Fibroblast of lung (primary cell): Measurements from ENCODE around the gene LILRA6. TPM values are rescaled to one million over a fixed set of nuclear protein-coding genes. Genes with fewer than 3 reads are reported as not detected.
"Not testable (repeated sequence)": the region's sequence is repeated elsewhere in the genome, so short reads cannot be mapped to it uniquely, and the experiment has no call there.

Source experiments
- DNase-seq, 2 donors: peaks; one replicate each; pipeline versions ENCODE4 v3.0.0 to v3.0.0-alpha.2; 2010; ENCODE audit warnings: low read depth in 2 of 2
- H2AFZ ChIP-seq: 2 replicates; pipeline ENCODE4 v1.5.1; 2012; ENCODE audit warnings: low read length, control low read depth, inconsistent platforms
- H3K27ac ChIP-seq: 2 replicates; pipeline ENCODE4 v1.5.1; 2011; ENCODE audit warnings: low read length, control low read depth; ENCODE audit not compliant: insufficient read depth
- H3K27me3 ChIP-seq: 2 replicates; pipeline ENCODE4 v1.5.1; 2011; ENCODE audit warnings: mild to moderate bottlenecking, low read length; ENCODE audit not compliant: control insufficient read depth, insufficient read depth
- H3K36me3 ChIP-seq: 2 replicates; pipeline ENCODE4 v1.5.1; 2011; ENCODE audit warnings: low read length; ENCODE audit not compliant: control insufficient read depth, insufficient read depth
- H3K4me1 ChIP-seq: 2 replicates; pipeline ENCODE4 v1.5.1; 2011; ENCODE audit warnings: low read length; ENCODE audit not compliant: control insufficient read depth, insufficient read depth; ENCODE audit errors: extremely low read depth
- H3K4me2 ChIP-seq: 2 replicates; pipeline ENCODE4 v1.5.1; 2011; ENCODE audit warnings: low read length, control low read depth; ENCODE audit not compliant: insufficient read depth; ENCODE audit errors: extremely low read depth
- H3K4me3 ChIP-seq, 4 experiments: fragments of 200-600 bp in 1 of 4; sonication (generic) in 1 of 4; replicated peaks in 1 of 4; 2 replicates each; pipeline ENCODE4 v1.5.1; 2011 to 2016; ENCODE audit warnings: low read length in 4 of 4, low read depth in 3 of 4, mild to moderate bottlenecking in 3 of 4, control low read depth in 2 of 4, inconsistent platforms in 1 of 4, mixed read lengths in 1 of 4; ENCODE audit not compliant: insufficient read depth in 1 of 4; ENCODE audit errors: control extremely low read depth in 1 of 4
- H3K79me2 ChIP-seq: 2 replicates; pipeline ENCODE4 v1.5.1; 2012; ENCODE audit warnings: mild to moderate bottlenecking, low read length, inconsistent platforms; ENCODE audit not compliant: control insufficient read depth, insufficient read depth
- H3K9ac ChIP-seq: 2 replicates; pipeline ENCODE4 v1.5.1; 2011; ENCODE audit warnings: mild to moderate bottlenecking, low read length, control low read depth; ENCODE audit not compliant: insufficient read depth
- H3K9me3 ChIP-seq: 2 replicates; pipeline ENCODE4 v1.5.1; 2012; ENCODE audit warnings: low read depth, low read length; ENCODE audit not compliant: control insufficient read depth, insufficient read depth
- H4K20me1 ChIP-seq: 2 replicates; pipeline ENCODE4 v1.5.1; 2011; ENCODE audit warnings: low read length; ENCODE audit not compliant: control insufficient read depth, insufficient read depth; ENCODE audit errors: extremely low read depth
- EZH2 ChIP-seq: IDR thresholded peaks from 2 replicates; pipeline ENCODE4 v1.5.1; 2012; ENCODE audit warnings: low read length, control low read depth, mild to moderate bottlenecking; ENCODE audit errors: missing control alignments
- polyA plus RNA-seq, 2 donors: library from polyadenylated mRNA; depleted of rRNA in 1 of 2; stranded (reverse) in 1 of 2; unstranded in 1 of 2; fragments of >200 nt; gene quantifications; 2 replicates each; pipeline ENCODE4 v1.2.1, GENCODE V29; 2011 to 2012; ENCODE audit warnings: missing spikeins in 1 of 2
- total RNA-seq: library from RNA; depleted of rRNA; stranded (reverse); fragments of >200 nt; gene quantifications from 2 replicates; pipeline ENCODE4 v1.2.1, GENCODE V29; 2014
- TF ChIP-seq, protein P1 (sequence below), 2 donors: IDR thresholded peaks in 1 of 2; conservative IDR thresholded peaks in 1 of 2; 1 replicate in 1 of 2; 2 replicates in 1 of 2; pipeline ENCODE4 v1.5.1; 2011 to 2012; ENCODE audit warnings: low read length in 2 of 2, control low read depth in 1 of 2, inconsistent platforms in 1 of 2, low read depth in 1 of 2, mild to moderate bottlenecking in 1 of 2

The LILRA6 gene
- total and polyA plus RNA-seq, 2 donors (not counting 1 experiment from before 2014, with no cell fraction given) = not detected

DNA sequence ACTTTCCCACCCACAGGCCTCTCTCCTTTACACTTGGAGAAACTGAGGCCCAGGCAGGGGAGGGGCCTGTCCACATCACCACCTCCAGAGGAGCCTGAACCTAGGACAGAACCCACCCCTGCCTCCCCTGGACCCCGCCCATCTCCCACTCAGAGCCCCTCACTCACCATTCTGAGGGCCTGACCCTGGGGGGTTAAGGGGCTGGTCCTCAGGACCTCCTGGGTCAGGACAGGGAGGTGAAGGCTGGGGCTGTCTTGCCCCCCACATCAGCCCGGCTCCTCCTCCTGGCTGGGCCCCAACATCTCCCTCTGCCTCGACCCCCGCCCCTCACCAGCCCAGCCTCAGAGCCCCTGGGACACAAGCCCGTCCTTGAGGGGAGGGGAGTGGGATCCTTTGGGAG lies 22.9 kb downstream of the LILRA6 start:
- not testable (repeated sequence) for H3K79me2 ChIP-seq, H3K9ac ChIP-seq, H3K4me3 ChIP-seq, H2AFZ ChIP-seq, H3K27me3 ChIP-seq, H3K4me1 ChIP-seq, H3K9me3 ChIP-seq, H4K20me1 ChIP-seq, H3K4me2 ChIP-seq, H3K27ac ChIP-seq, H3K36me3 ChIP-seq, DNase-seq

DNA sequence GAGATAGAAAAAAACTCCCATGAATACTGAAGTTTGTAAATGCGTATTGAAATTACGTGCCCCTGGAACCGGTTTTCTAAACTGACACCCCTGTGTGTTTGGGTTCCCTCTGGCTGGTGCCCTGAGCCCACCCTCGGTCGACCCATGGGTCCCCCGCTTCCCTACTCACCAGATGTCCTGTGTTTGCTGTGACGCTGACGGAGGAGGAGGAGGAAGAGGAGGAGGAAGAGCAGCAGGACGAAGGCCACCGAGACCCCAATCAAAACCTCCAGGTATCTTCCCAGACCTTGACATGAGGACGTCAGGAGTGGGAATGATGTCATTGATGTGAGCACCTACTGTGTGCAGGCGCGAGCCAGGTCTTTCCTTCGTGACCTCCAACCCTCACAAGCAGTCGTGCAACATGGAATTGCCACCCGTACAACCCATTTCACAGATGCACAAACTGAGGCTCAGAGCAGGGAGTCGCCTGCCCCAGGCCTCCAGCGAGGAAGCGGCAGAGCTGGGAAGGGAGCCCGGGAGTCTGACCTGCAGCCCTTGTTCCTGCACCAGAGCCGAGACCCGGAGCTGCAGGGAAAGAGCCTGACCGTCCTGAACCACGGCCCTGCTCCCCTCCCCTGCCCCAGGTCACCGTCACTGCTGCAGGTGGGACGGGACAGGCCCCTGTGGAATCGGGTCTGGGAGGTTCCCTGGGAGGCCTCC lies 23.5 kb downstream of the LILRA6 start:
- Histone ChIP-seq H4K20me1 (no peaks in the 10 kb centered on the region), H3K27me3 (no peaks in the 10 kb centered on the region), H3K4me2 (no peak overlapping the region), H3K36me3 (peaks cover 3% of the 10 kb centered on the region), H3K79me2 (no peaks in the 10 kb centered on the region), H3K27ac (no peak overlapping the region), H3K9ac (no peak overlapping the region), H3K4me3 (no peak overlapping the region), H2AFZ (no peak overlapping the region), H3K4me1 (no peaks in the 10 kb centered on the region), H3K9me3 (no peaks in the 10 kb centered on the region)
- DNase-seq = no peak
- TF ChIP-seq, protein P1, sequence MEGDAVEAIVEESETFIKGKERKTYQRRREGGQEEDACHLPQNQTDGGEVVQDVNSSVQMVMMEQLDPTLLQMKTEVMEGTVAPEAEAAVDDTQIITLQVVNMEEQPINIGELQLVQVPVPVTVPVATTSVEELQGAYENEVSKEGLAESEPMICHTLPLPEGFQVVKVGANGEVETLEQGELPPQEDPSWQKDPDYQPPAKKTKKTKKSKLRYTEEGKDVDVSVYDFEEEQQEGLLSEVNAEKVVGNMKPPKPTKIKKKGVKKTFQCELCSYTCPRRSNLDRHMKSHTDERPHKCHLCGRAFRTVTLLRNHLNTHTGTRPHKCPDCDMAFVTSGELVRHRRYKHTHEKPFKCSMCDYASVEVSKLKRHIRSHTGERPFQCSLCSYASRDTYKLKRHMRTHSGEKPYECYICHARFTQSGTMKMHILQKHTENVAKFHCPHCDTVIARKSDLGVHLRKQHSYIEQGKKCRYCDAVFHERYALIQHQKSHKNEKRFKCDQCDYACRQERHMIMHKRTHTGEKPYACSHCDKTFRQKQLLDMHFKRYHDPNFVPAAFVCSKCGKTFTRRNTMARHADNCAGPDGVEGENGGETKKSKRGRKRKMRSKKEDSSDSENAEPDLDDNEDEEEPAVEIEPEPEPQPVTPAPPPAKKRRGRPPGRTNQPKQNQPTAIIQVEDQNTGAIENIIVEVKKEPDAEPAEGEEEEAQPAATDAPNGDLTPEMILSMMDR (conservative IDR thresholded peaks at IDR 0.05 in 1 of 2, IDR thresholded peaks at IDR 0.05 in 1 of 2; ENCODE audit: low read depth in 1 of 2, low read length in 2 of 2) = no peak
- no peak for TF ChIP-seq EZH2

DNA sequence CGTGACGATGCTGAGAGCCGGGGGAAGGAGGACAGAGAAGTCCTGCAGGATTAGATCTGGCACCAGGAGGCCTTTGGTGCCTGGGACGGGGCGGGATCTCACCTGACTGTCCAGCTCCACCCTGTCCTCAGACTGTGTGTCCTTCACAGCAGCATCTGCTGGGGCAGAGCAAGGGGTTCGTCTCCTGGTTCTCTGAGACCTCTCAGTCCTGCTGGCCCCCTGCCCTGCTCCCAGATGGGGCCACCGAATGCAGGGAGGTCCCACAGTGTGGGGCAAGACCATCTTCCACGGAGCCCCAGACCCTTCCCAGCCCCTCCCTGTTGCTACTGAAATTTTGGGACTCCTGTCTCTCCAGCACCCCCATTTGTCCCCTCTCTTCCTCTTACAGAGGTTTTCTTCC lies 24.3 kb downstream of the LILRA6 start:
- no peak overlapping the region for H3K4me2 ChIP-seq
- no peak for DNase-seq
- H3K9ac ChIP-seq = no peak overlapping the region
- no peaks in the 10 kb centered on the region for H3K4me1 ChIP-seq
- H3K79me2 ChIP-seq = no peaks in the 10 kb centered on the region
- H3K27ac ChIP-seq = no peak overlapping the region
- H3K27me3 ChIP-seq = no peaks in the 10 kb centered on the region
- H3K9me3 ChIP-seq = no peaks in the 10 kb centered on the region
- H4K20me1 ChIP-seq = no peaks in the 10 kb centered on the region
- peaks cover 3% of the 10 kb centered on the region for H3K36me3 ChIP-seq
- TF ChIP-seq EZH2 = no peak
- TF ChIP-seq, protein P1 (conservative IDR thresholded peaks at IDR 0.05 in 1 of 2, IDR thresholded peaks at IDR 0.05 in 1 of 2; ENCODE audit: low read depth in 1 of 2, low read length in 2 of 2) = no peak
- no peak overlapping the region for H3K4me3 ChIP-seq
- H2AFZ ChIP-seq = no peak overlapping the region

DNA sequence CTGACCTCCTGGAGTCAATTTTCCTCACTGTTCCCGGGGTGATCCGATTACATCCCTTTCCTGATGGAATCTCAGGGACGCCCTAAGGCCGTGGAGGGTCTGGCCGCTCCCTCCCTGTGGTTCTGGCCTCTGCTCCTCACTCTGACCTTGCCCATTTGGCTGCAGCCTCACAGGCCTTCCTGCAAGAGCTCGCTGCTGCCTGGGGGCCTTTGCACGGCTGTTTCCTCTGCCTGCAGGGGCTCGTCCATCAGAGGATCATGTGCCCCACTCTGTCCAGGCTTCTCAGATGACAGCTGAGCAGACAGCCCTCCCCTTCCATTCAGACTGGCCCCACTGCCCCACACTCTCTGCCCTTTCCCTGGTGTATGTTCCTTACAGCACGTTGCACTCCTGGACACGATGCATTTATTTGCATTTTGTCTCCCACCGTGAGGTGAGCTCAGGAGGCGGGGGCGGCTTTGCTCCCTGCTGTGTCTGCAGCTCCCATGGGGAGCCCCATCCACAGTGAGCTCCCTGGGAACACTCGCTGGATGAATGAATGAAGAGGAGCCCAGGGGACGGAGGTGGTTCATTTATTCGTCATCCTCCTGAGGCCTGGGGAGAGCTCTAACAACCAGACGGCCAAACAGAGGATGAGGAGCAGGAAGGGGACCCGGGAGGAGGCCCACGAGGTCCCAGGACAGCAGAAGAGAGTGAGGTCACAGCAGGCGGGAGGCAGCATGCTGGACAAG lies 24.9 kb downstream of the LILRA6 start:
- not testable (repeated sequence) for H3K9ac ChIP-seq, H2AFZ ChIP-seq, H3K4me3 ChIP-seq, H3K79me2 ChIP-seq, DNase-seq, H3K9me3 ChIP-seq, H3K36me3 ChIP-seq, H3K27ac ChIP-seq, H3K4me1 ChIP-seq, H3K27me3 ChIP-seq, H3K4me2 ChIP-seq, H4K20me1 ChIP-seq
